GM18520 (cell line): ENCODE data around the gene PIGN.
"Not testable (repeated sequence)": the region's sequence is repeated elsewhere in the genome, so short reads cannot be mapped to it uniquely, and the experiment has no call there.

Experiments
- ATAC-seq: cut with Tn5 transposase; IDR thresholded peaks from one replicate; pipeline ENCODE4 v1.9.1; 2021; ENCODE audit not compliant: unreplicated experiment

Gene PIGN

DNA sequence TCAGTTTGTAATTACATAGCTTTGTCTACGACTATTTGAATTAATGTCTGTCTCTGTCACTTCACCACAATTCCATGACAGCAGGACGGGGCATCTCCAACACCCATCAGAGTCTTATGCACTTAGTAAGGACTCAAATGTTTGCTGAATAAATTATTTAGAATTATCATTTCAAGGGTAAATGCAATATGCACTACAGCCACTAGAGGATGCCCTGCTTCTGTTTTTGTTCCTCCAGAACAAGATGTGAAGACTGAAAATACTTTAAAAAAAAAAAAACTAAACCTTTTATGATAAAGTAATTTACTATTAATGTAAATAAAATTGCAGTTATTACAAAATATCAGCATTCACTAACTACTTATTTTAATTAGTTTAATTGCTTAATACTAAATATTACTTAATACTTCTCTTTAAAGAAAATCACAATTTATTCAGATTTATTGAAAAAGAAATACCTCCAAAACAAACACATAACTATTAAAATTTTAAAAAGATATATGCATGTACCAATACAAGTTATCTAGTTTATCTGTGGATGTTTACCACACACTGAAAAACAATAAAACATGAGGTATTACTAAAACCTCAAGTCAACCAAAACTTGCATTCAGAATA is 3.2 kb downstream of the PIGN start:
- no peak for ATAC-seq

DNA sequence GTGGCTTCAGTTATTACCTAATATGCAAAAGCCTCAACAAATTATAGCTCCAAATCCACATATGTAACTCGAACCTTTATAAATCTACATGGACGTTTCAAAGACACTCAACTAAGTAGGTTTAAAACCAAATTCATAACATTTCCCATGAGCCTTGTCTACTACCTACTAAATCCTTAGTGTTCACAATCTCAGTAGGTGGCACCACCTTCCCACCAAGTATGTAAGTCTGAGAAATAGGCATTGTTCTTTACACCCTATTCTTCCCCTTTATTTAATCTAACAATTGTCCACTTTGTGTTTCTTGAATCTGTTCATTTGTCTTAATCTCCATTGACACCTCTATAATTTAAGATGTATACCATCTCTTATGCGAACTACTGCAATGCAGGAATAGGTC is 4.6 kb downstream of the PIGN start:
- ATAC-seq = no peak

DNA sequence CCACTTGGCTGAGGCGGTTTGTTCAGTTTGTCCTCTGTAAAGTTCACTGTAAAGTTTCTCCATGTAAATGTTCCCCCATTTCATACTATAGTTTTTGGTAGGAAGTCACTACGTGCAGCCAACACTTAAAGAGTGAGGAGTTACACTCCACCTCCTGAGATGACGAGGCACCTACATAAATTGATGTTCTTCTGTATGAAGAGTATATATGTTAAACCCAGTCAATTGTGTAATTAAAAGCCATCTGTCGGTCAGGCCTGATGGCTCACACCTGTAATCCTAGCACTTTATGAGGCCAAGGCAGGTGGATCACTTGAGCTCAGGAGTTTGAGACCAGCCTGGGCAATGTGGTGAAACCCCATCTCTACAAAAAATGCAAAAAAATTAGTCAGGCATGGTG is 7.6 kb downstream of the PIGN start:
- no peak for ATAC-seq

DNA sequence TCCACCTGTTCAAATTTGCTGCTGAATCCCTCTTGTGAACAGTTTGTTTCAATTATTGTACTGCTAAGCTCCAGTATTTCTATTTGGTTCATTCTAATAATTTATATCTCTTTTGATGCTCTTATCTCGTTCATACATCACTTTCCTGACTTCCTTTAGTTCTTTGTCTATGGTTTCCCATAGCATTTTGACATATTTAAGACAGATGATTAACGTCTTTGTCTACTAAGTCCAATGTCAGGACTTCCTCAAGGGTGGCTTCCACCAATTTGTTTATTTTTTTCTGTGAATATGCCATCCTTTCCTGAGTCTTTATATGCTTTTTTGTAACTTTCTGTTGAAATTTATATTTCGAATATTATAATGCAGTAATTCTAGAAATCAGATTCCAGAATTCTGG is 9.6 kb downstream of the PIGN start:
- ATAC-seq = no peak

DNA sequence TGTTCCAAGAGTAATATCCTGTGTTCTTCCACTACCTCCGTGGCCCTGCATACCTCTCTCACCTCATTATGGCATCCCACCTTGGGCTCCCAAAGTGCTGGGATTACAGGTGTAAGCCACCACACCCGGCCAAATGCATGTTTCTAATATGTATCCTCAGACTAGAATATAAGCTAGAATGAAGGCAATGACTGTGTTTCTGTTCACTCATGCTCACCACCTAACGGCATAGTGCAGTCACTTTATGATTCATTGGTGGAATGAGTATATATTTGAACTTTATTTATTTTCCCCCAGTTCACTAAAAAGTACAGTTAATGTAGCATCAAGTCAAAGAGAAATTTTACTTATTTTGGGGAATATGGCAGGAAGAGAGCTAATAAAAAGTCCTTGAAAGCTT is 11.3 kb downstream of the PIGN start:
- ATAC-seq = no peak

DNA sequence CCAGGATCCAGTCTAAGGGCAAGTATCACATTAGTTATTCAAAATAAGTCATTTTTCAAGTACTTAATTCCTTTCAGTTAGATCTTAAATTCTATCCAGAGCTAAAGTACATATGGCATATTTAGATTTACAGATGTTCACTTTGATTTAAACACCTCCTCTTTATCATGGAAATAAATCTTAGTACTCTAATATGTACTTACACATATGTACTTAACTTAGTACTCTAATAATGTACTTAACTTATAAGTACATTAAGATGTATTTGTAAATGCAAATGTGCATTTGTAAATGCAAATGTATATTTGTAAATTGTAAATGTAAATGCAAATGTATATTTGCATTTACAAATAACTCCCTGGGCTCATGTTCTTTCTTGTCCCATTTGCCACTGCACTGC is 14.6 kb downstream of the PIGN start:
- ATAC-seq = no peak

DNA sequence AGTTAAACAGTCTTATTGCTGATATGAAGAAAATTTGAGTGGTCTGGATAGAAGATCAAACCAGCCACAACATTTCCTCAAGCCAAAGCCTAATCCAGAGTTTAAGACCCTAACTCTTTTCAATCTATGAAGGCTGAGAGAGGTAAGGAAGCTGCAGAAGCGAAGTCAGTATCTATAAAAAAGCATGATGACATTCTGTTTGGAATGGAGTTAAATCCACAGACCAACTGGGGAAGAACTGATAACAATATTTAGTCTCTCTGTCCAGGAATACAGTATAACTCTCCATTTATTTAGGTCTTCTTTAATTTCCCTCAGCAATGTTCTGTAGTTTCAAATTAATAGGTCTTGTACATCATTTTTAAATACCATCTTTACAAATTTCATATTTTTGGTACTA is 16.0 kb downstream of the PIGN start:
- ATAC-seq = no peak

DNA sequence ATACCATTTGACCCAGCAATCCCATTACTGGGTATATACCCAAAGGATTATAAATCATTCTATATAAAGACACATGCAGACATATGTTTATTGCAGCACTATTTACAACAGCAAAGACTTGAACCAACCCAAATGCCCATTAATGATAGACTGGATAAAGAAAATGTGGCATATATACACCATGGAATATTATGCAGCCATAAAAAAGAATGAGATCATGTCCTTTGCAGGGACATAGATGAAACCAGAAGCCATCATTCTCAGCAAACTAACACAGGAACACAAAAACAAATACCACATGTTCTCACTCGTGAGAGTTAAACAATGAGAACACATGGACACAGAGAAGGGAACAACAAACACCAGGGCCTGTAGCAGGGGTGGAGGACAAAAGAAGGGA is 20.3 kb downstream of the PIGN start:
- ATAC-seq = not testable (repeated sequence)

DNA sequence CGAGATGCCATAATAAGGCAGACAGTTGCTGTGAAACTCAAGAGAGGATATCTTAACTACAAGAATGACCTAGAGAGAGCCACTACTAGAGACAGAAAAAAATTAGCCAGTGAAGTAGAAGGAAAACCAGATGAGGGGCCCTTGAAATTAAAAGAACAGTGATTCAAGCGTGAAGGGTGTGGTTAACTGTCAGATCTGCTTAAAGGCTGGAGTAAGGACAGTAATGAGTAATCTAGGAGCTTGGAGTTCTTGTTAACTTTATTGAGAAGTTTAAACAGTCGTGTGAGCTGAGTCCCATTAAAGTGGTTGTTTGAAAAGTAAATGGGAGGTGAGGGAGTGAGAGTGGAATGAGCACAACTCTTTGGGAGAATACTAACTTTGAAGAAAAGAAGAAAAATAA is 21.3 kb downstream of the PIGN start:
- ATAC-seq = no peak

DNA sequence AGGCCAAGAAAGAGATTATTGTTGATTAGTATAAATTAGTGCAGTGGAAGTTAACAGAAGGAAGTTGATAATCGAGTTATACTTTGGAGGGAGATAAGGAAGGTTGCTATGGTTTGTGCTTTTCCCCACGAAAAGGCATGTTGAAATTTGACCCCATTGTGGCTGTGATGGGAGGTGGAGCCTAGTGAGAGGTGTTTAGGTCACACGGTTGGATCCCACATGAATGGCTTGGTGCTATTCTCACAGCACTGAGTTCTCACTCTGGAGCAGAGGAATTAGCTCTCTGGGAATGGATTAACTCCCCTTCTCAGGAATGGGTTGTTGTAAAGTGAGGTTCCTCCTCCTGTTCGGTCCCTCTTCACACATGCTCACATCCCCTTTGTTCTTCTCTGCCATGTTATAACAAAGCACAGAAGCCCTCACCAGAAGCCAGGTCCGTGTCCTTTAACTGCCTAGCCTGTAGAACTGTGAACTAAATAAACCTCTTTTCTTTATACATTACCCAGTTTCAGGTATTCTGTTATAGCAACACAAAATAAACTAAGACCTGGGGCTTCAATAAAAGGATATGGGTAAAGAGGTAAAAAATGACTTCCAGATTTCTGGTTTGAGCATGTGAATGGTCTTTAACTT is 21.9 kb downstream of the PIGN start:
- no peak for ATAC-seq

DNA sequence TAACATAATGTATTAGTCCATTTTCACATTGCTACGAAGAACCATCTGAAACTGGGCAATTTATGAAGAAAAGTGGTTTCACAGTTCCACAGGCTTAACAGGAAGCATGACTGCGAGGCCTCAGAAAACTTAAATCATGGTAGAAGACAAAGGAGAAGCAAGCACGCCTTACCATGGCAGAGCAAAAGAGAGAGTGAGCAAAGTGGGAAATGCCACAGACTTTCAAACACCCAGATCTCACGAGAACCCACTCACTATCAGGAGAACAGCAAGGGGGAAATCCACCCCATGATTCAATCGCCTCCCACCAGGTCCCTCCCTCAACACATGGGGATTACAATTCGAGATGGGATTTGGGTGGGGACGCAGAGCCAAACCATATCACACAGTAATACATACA is 22.5 kb downstream of the PIGN start:
- no peak for ATAC-seq

DNA sequence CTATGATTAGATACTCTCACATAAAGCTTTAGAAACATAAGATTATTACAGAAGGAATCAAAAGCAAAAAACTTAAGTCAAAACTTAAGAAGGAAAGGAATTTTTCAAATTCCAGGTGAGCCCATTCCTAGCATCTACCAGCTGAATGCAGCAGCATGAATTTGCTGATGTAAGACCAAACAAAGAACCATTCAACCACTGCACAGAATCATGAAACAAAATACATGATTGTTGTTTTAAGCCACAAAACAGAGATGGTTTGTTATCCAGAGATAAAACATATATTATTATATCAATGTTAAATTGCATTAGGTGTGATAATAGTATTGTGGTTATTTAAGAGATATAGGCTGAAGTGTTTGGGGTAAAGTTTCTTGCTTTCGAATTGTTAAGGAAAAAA is 29.0 kb downstream of the PIGN start:
- no peak for ATAC-seq

DNA sequence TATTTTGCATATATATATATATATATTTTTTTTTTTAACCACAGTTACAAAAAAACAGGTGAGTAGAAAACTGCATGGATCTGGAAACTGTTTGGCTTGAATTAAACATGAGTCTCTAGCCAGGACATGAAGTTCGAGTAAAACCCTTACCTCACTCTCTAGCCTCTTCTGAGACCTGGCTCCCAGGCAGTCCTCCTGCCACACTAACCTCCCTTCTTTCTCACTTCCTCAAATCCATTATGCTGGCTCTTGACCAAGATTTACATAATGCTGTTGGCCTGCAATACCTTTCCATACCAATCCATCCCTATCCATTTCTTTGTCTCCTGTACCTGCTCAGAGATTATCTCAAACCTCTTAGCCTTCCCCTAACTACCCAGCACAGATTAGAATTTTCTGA is 34.0 kb downstream of the PIGN start:
- ATAC-seq = no peak

DNA sequence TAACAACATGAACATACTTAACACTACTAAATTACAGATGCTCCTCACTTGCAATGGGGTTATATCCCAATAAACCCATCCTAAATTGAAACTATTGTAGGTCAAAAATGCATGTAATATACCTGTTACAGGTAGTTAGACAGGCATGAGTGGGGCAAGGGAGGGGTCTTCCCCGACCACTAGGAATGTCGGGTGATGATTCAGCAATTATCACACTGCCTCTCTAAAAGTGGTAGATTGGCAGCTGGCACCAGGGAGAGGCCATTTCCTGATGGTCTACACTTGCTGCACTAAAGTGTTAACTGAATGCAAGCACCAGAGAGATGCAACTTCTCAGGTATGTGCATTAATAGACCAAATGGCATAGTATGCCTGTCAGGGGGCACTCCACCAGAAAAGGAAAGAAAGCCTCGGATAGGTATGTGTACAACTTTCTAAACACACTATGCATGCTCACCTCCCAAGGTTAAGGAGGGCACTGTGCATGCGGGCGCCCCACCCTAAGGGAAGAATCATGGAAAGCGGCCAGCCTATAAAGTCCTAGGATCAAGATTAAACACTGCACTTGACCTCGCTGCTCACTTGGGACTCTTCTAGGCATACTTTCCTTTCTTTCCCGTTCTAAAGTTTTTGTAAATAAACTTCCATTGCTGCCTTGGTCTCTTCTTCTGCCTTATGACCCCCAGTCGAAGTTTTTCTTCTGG is 35.6 kb downstream of the PIGN start:
- ATAC-seq = no peak

DNA sequence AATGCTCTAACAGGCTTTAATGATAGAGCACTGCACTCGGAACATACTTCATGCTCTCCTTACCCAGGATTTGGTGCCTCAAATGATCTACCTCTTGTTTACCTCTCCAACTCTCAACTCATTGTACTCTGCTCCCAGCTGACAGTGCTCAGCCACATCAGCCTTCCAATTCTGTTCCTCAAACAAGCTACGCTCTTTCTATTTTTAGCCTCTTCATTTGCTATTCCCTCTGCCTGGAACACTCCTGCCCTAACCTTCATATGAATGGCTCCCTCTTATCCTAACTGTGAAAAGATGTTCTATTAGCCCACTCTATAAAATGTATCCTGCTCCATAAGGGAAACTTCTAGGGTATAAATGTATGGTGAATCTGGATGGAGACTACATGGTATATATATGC is 42.5 kb downstream of the PIGN start:
- no peak for ATAC-seq

DNA sequence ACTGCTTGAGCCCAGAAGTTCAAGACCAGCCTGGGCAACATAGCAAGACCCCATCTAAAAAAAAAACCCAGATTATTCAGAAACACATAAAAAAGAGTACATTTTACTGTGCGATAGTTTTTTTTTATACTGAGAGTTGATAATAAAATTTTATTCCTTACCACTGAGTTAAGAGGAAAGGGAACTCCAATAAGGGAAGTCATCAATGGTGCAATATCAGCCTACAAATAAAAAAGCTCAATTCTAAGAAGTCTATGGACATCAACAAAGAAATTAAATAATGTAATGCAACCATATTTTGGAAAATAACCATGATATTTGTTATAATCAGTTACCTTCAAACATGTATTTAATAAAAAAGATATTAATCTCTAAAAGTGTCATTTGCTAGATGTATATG is 46.6 kb downstream of the PIGN start:
- no peak for ATAC-seq

DNA sequence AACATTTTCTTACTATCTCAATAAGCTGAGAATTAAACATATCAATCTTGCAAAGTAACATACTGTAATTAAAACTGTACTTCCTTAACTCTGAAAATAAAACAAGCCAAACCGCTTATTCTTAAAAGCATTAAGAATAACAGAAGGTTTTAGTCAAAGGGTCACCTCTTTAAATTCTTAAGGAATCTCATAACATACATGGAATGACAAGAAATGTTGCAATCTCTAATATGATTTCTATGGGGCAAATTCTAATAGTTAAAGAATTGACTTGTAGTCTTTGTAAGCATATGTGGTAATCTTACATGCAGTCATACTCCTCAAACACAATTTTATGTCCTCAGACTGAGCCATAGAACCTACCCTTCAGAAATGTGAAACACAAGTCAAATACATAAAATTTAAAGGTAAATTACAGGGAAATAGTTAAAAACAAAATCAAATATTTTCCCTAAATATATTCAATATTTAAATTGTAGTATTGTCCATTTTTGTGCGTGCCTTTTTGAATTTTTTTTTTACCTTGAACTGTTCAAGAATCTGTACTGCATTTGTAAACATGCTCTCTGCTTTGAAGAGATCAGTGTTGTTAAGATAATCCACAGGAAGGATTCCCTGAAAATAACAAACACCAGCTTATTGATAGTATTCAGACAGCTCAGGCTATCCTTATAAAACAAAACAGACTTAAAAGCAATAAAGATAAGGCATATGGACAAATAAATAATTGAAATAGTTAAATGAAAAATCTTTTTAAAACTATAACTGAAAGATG is 48.2 kb downstream of the PIGN start:
- ATAC-seq = no peak

DNA sequence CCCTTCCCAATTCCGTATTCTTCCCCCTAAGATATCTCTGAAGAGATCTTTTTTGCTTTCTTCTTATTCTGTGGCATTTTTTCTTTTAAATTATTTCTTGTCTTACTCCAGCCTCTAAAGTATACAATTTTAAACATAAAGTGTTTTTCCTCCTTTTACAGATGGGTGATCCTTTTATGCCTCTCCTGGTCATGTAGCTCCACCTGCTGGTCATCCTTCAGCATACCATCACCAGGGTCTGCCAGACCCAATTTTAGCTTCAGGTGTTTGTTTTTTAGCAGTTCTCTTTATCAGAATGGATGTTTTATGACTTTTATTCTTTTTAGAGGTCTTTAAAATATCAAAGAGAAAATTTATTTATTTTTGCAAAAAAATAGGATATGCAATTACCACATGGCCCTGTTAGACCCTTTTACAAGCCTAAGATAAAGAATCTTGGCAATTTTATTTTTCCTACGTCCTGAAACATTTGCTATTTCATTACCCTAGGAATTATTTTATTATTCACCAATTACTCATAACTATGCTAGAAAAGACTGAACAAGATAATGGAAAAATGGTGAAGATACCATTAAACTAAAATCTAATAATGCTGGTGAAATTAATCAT is 55.5 kb downstream of the PIGN start:
- ATAC-seq = peak; percentile 52

DNA sequence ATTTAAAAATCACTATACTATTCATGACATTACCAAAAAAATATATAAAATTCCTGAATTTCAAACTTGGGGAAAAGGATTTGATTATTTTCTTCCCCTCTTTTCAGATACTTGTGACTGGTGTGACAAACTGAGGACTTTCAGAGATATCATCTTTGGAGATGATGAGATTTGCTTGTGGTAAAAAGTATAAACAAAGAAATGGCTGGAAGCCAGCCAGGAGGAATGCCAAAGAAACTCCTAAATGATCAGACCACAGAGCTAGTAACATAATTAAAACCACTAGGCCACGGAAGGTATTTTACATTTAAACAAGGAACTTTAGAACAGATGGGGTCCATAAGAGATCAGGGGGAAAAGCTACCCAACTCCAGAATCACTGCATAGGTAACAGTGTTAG is 58.7 kb downstream of the PIGN start:
- no peak for ATAC-seq

DNA sequence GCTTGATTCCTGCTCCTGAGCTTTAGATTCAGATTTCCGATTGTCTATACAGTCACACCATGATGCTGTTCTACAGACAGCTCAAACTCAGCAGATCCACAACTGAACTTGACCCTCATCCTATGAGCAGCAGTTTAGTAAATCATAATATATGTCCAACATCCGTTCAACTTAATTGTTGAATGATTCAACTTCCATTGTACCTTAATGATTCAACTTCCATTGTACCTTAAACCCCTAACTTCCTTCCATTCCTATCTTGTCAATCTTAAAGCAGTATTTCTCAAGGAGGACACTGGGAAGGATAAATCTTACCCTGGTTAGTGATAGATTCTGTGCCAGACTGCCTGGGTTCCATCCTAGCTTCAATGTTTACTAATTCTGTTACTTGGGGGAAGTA is 60.1 kb downstream of the PIGN start:
- ATAC-seq = no peak

DNA sequence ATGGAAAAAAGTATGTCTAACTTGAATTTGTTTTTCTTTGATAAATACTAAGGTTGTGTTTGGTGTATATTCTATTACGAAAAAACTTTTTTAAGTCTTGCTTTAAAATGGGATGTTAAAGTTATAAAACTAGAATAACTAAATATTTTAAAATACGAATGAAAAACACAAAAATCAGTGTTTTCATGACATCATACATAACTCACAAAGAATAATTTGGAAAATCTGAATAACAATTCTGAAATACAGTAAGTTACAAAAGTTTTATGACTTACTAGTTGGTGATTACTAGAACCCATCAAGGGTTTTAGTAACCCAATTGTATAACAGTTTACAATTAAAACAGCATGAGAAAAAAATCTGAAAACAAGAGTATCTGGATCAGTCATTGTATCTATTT is 61.2 kb downstream of the PIGN start:
- no peak for ATAC-seq

DNA sequence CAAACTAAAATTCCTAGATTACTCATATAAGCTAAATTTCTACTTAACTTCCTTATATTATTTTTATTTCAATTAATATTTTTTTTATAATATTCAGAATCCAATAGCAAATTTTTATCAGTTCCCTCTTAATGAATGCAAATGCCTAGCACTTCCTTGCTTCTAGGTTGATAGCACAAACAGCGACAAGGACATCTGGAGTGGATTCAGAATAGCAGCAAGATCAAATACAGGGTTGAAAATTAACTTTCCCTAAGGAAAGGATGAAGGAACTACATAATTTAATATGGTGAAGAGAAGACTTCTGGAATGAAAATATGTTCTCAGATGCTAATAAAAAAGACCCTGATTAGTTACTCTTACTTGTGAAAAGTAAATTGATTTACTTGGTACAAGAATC is 64.5 kb downstream of the PIGN start:
- ATAC-seq = no peak
